Fibroblast of the aortic adventitia (primary cell): ENCODE measurements around the gene AMFR. TPM values are rescaled to one million over a fixed set of nuclear protein-coding genes. Genes with fewer than 3 reads are reported as not detected.

ENCODE experiments used
- DNase-seq: peaks from one replicate; pipeline ENCODE4 v3.0.0-alpha.2; 2010; ENCODE audit warnings: low read depth
- H3K4me3 ChIP-seq: 2 replicates; pipeline ENCODE4 v1.5.1; 2011; ENCODE audit warnings: low read depth, mild to moderate bottlenecking, control low read depth, low read length, moderate library complexity
- total RNA-seq: library from RNA; depleted of rRNA; stranded (reverse); fragments of >200 nt; gene quantifications from 2 replicates; pipeline ENCODE4 v1.2.3, GENCODE V29; 2012; ENCODE audit warnings: low replicate concordance
- TF ChIP-seq, protein P1 (sequence below): IDR thresholded peaks from 2 replicates; pipeline ENCODE4 v1.5.1; 2011; ENCODE audit warnings: mild to moderate bottlenecking, low read length, control low read depth, inconsistent platforms; ENCODE audit not compliant: insufficient read depth

The AMFR gene
- total RNA-seq, 1 donor, result 133 TPM

- TF ChIP-seq, protein P1, sequence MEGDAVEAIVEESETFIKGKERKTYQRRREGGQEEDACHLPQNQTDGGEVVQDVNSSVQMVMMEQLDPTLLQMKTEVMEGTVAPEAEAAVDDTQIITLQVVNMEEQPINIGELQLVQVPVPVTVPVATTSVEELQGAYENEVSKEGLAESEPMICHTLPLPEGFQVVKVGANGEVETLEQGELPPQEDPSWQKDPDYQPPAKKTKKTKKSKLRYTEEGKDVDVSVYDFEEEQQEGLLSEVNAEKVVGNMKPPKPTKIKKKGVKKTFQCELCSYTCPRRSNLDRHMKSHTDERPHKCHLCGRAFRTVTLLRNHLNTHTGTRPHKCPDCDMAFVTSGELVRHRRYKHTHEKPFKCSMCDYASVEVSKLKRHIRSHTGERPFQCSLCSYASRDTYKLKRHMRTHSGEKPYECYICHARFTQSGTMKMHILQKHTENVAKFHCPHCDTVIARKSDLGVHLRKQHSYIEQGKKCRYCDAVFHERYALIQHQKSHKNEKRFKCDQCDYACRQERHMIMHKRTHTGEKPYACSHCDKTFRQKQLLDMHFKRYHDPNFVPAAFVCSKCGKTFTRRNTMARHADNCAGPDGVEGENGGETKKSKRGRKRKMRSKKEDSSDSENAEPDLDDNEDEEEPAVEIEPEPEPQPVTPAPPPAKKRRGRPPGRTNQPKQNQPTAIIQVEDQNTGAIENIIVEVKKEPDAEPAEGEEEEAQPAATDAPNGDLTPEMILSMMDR, result no peak
- no peak for DNase-seq
- no peak overlapping the region for H3K4me3 ChIP-seq
These were observed 53.7 kb downstream of the AMFR start for GRCh38 chr16:56371660-56371937.

DNA sequence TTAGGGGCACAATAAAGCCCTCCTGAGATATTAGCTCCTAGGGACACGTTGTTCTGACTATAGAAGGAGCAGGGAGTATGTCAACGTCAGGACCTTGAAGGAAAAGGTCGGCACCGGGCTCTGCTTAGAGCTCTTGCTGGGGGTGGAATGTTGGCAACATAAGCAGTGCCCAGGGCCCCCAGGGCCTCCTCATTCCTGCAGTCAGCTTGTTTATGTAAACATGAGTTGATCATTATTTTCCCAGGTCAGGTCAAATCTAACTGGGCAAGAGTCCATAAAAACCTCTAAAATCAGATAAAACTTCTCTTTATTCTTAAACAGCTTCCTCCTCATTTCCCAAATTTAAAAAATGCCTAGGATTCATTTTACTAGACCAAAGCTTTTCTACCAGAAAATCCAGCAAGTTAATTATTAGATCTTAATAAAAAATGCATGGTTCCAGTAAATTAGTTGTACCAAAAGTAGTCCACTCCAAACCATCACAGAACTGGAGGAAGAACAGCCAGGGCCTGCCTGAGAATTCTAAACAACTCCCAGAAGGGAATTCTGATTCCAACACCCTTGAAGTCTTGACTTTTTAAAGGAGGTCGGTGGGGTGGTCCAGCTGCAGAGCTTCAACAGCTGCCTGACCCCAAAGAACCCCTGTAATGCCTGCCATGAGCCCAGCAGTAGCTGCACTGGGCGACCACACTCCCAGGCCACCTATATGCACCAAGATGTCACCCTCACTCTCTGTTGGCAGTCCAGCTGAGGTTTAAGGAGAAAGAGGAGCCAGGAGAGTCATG lies 54.3 kb downstream of the AMFR start:
- DNase-seq, result peak; percentile 18
- no peak overlapping the region for H3K4me3 ChIP-seq
- TF ChIP-seq, protein P1, result no peak

DNA sequence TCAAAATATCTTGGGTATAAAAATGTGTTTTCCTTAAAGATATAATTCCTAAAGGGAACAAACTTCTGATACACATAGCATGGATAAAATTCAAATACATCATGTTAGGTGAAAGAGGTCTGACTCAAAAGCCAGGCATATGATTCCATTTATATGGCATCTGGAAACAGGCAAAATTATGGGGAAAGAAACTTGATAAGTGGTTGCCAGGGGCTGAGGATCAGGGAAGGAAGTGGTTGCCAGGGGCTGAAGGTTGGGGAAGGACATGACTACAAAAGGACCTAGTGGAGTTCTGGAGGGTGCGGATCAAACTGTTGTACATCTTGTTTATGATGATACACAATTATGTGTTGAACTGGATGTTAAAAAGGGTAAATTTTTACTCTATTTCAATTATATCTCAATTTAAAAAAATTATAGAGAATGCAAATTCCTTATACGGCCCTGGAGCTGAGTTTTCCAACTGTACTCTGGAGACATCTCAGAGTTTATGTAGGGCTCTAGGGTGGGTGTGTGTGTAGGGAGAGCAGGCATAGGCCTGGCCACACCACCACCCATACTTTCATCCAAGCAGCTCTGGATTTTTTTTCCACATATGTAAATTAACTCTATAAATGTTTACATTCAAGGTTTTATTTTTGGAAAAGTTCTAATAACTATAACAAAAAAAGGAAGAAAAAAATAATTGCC lies 55.0 kb downstream of the AMFR start:
- TF ChIP-seq, protein P1, result no peak
- DNase-seq, result peak; percentile 60

DNA sequence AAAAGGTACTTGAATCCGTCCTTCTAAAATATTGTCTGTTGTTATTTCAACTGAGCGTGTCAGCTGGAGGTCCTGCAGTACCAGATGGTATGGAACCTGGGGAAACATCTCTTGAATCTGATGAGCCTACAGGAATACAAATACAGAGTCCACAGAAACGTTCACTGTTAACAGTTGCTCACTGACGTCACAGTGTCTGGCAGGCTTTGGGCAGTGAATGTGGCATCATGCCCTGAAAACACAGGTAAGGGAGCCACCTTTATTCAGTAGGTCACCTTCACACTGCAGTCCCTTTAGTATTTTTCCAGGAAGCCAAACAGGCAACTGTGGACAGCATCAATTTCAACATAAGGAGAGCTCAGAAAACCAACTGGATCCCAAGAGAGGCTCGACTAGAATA lies 56.1 kb downstream of the AMFR start:
- no peak for DNase-seq
- TF ChIP-seq, protein P1, result no peak
- no peak overlapping the region for H3K4me3 ChIP-seq

More for the DNA sequence above, 55.0 kb downstream of the AMFR start:
- H3K4me3 ChIP-seq, result no peak overlapping the region

GRCh38 chr16:56368545-56368944 lies 56.8 kb downstream of the AMFR start:
- TF ChIP-seq, protein P1, result no peak
- no peak overlapping the region for H3K4me3 ChIP-seq
- no peak for DNase-seq

- TF ChIP-seq, protein P1, result no peak
- DNase-seq, result no peak
- no peak overlapping the region for H3K4me3 ChIP-seq
These were observed 57.6 kb downstream of the AMFR start for GRCh38 chr16:56367764-56368163.
